GM13976 (cell line): ENCODE measurements around the gene ALDH1L1.
A peak's percentile ranks its signal among the peaks of the same experiment; 100 is the strongest.

Experiments
- DNase-seq: peaks from one replicate; pipeline ENCODE4 v3.0.0; 2012; ENCODE audit warnings: low spot score
- CTCF ChIP-seq: IDR thresholded peaks from 2 replicates; pipeline ENCODE4 v1.5.1; 2012; ENCODE audit warnings: borderline replicate concordance, mild to moderate bottlenecking; ENCODE audit not compliant: insufficient read depth; ENCODE audit errors: extremely low read depth, missing control alignments, control extremely low read depth
- in situ Hi-C: fragments of 300-500 bp; cut with MboI; formaldehyde crosslinking; loops from one replicate; pipeline ENCODE4 v1.12.0; 2022; ENCODE audit warnings: low sequenced_read_pairs, mixed read lengths, inconsistent platforms; ENCODE audit not compliant: unreplicated experiment

Gene ALDH1L1

GRCh38 chr3:126152901-126153694 is 27.3 kb downstream of the ALDH1L1 start:
- TF ChIP-seq CTCF = no peak

GRCh38 chr3:126152458-126152857 is 27.9 kb downstream of the ALDH1L1 start:
- TF ChIP-seq CTCF = no peak
- in situ Hi-C loops = no loop called here
- peak; percentile 11 for DNase-seq

More at GRCh38 chr3:126152901-126153694, 27.3 kb downstream of the ALDH1L1 start:
- DNase-seq = peak; percentile 10
- in situ Hi-C loops = no loop called here

- no peak for DNase-seq
- TF ChIP-seq CTCF = no peak
- in situ Hi-C loops = no loop called here
Observed at GRCh38 chr3:126151562-126152302, 28.7 kb downstream of the ALDH1L1 start.

- TF ChIP-seq CTCF = no peak
- in situ Hi-C loops = no loop called here
- DNase-seq = no peak
Observed at GRCh38 chr3:126149960-126150515, 30.3 kb downstream of the ALDH1L1 start.

GRCh38 chr3:126149256-126149902 is 31.0 kb downstream of the ALDH1L1 start:
- no peak for TF ChIP-seq CTCF
- DNase-seq = no peak
- in situ Hi-C loops = no loop called here
